ENCODE data around the gene TFCP2L1. TPM values are rescaled to one million over a fixed set of nuclear protein-coding genes. Genes with fewer than 3 reads are reported as not detected.

Gene TFCP2L1
- total RNA-seq, 1 experiment from 2014 or later, result 18.4 TPM

DNA sequence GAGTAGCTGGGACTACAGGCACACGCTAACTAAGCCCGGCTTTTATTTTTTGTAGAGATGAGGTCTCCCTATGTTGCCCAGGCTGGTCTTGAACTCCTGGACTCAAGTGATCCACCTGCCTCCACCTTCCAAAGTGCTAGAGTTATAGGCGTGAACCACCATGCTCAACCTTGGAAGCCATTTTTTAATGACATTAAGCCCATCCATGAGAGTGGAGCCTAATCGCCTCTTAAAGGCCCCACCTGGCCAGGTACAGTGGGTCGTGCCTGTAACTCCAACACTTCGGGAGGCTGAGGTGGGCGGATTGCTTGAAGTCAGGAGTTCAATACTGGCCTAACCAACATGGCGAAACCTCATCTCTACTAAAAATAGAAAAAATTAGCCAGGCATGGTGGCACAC is 41.6 kb upstream of the TFCP2L1 start:
- H3K27ac Mint-ChIP-seq (ENCODE audit: unreplicated experiment), result no peak overlapping the region
- no TSS peak for BruUV-seq (replicated peaks)
- no peak overlapping the region for H3K4me3 Mint-ChIP-seq (ENCODE audit: unreplicated experiment)
- H3K9me3 ChIP-seq, result no peaks in the 10 kb centered on the region
- H3K9me3 Mint-ChIP-seq (ENCODE audit: unreplicated experiment), result no peaks in the 10 kb centered on the region
- no peak for DNase-seq
- ChIA-PET CTCF (no interaction called here), POLR2A (no interaction called here)
- no peaks in the 10 kb centered on the region for H3K36me3 ChIP-seq (ENCODE audit: control insufficient read depth, insufficient read depth, low read length)
- H3K4me3 ChIP-seq (ENCODE audit: low read depth, low read length), result no peak overlapping the region
- H3K27me3 Mint-ChIP-seq (ENCODE audit: insufficient read depth, unreplicated experiment), result no peaks in the 10 kb centered on the region
- H3K27me3 ChIP-seq (replicated peaks; ENCODE audit: control insufficient read depth, insufficient read depth, low read length), result no peaks in the 10 kb centered on the region
- H3K36me3 Mint-ChIP-seq (ENCODE audit: insufficient read depth, unreplicated experiment), result no peaks in the 10 kb centered on the region
- TF ChIP-seq, protein P1, sequence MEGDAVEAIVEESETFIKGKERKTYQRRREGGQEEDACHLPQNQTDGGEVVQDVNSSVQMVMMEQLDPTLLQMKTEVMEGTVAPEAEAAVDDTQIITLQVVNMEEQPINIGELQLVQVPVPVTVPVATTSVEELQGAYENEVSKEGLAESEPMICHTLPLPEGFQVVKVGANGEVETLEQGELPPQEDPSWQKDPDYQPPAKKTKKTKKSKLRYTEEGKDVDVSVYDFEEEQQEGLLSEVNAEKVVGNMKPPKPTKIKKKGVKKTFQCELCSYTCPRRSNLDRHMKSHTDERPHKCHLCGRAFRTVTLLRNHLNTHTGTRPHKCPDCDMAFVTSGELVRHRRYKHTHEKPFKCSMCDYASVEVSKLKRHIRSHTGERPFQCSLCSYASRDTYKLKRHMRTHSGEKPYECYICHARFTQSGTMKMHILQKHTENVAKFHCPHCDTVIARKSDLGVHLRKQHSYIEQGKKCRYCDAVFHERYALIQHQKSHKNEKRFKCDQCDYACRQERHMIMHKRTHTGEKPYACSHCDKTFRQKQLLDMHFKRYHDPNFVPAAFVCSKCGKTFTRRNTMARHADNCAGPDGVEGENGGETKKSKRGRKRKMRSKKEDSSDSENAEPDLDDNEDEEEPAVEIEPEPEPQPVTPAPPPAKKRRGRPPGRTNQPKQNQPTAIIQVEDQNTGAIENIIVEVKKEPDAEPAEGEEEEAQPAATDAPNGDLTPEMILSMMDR (IDR thresholded peaks at IDR 0.05; ENCODE audit: insufficient read depth in 1 of 2, low read depth in 1 of 2, low read length in 1 of 2, severe bottlenecking in 1 of 2, unreplicated experiment in 1 of 2), result no peak
- intact Hi-C loops (cut with micrococcal nuclease; ENCODE audit: unreplicated experiment), result no loop called here
- no peaks in the 10 kb centered on the region for H3K4me1 Mint-ChIP-seq (ENCODE audit: low read depth, unreplicated experiment)
- H3K4me1 ChIP-seq, result no peaks in the 10 kb centered on the region

DNA sequence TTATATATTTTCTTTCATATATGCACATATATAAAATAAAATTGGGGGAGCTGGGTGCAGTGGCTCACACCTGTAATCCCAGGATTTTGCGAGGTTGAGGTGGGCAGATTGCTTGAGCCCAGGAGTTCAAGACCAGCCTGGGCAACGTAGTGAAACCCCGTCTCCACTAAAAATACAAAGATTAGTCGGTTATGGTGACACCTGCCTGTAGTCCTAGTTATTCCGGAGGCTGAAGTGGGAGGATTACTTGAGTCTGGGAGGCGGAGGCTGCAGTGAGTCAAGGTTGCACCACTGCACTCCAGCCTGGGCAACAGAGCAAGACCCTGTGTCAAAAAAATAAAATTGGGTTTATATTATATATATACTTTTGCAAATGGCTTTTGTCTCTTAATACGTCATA is 39.6 kb upstream of the TFCP2L1 start:
- no peak overlapping the region for H3K4me3 Mint-ChIP-seq (ENCODE audit: unreplicated experiment)
- no peaks in the 10 kb centered on the region for H3K9me3 Mint-ChIP-seq (ENCODE audit: unreplicated experiment)
- no peak for DNase-seq
- TF ChIP-seq, protein P1 (IDR thresholded peaks at IDR 0.05; ENCODE audit: insufficient read depth in 1 of 2, low read depth in 1 of 2, low read length in 1 of 2, severe bottlenecking in 1 of 2, unreplicated experiment in 1 of 2), result no peak
- no peaks in the 10 kb centered on the region for H3K27me3 Mint-ChIP-seq (ENCODE audit: insufficient read depth, unreplicated experiment)
- peaks cover 9% of the 10 kb centered on the region for H3K4me1 Mint-ChIP-seq (ENCODE audit: low read depth, unreplicated experiment)
- BruUV-seq (replicated peaks), result no TSS peak
- Histone ChIP-seq H3K4me3 (ENCODE audit: low read depth, low read length) (no peak overlapping the region), H3K4me1 (peaks cover 9% of the 10 kb centered on the region), H3K27me3 (replicated peaks; ENCODE audit: control insufficient read depth, insufficient read depth, low read length) (no peaks in the 10 kb centered on the region), H3K9me3 (no peaks in the 10 kb centered on the region), H3K36me3 (ENCODE audit: control insufficient read depth, insufficient read depth, low read length) (no peaks in the 10 kb centered on the region)
- POLR2A ChIA-PET, result no interaction called here
- H3K36me3 Mint-ChIP-seq (ENCODE audit: insufficient read depth, unreplicated experiment), result no peaks in the 10 kb centered on the region
- no peak overlapping the region for H3K27ac Mint-ChIP-seq (ENCODE audit: unreplicated experiment)
- CTCF ChIA-PET, result interaction anchor here (1.3 kb wide), 1 partner anchor 196 kb away, joined by 3 read pairs; no protein-coding TSS in a partner anchor
- intact Hi-C loops (cut with micrococcal nuclease; ENCODE audit: unreplicated experiment), result no loop called here

DNA sequence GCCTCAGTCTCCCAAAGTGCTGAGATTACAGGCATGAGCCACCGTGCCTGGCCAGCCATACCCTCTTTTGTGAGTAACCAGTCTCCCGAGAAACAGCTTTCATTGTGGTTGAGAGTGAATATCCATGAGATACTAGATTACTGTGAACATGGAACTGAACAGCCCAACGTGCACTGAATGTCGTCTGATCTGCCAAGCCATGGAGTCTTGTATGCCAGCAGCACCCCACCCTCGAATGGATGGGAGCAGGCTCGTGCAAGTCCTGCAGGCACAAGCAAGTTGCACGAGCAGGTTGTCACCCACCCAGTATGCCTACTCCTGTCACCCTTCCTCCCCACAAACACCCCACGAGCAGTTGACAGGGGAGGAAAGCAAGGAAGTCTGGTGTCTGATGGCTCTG is 36.5 kb upstream of the TFCP2L1 start:
- Mint-ChIP-seq H3K27me3 (ENCODE audit: insufficient read depth, unreplicated experiment) (no peaks in the 10 kb centered on the region), H3K4me3 (ENCODE audit: unreplicated experiment) (no peak overlapping the region), H3K36me3 (ENCODE audit: insufficient read depth, unreplicated experiment) (no peaks in the 10 kb centered on the region), H3K27ac (ENCODE audit: unreplicated experiment) (no peak overlapping the region), H3K4me1 (ENCODE audit: low read depth, unreplicated experiment) (peaks cover 16% of the 10 kb centered on the region), H3K9me3 (ENCODE audit: unreplicated experiment) (no peaks in the 10 kb centered on the region)
- TF ChIP-seq, protein P1 (IDR thresholded peaks at IDR 0.05; ENCODE audit: insufficient read depth in 1 of 2, low read depth in 1 of 2, low read length in 1 of 2, severe bottlenecking in 1 of 2, unreplicated experiment in 1 of 2), result no peak
- no peak overlapping the region for H3K4me3 ChIP-seq (ENCODE audit: low read depth, low read length)
- no peaks in the 10 kb centered on the region for H3K27me3 ChIP-seq (replicated peaks; ENCODE audit: control insufficient read depth, insufficient read depth, low read length)
- ChIA-PET CTCF (interaction anchor here (0.7 kb wide), 1 partner anchor 950 kb away, joined by 5 read pairs; no protein-coding TSS in a partner anchor), POLR2A (no interaction called here)
- intact Hi-C loops (cut with micrococcal nuclease; ENCODE audit: unreplicated experiment), result no loop called here
- DNase-seq, result no peak
- no peaks in the 10 kb centered on the region for H3K9me3 ChIP-seq
- H3K4me1 ChIP-seq, result peaks cover 13% of the 10 kb centered on the region
- no TSS peak for BruUV-seq (replicated peaks)
- no peaks in the 10 kb centered on the region for H3K36me3 ChIP-seq (ENCODE audit: control insufficient read depth, insufficient read depth, low read length)

Data from Caco-2 (cell line).